Mammary epithelial cell (primary cell): ENCODE data around the gene RUNX1.

ENCODE experiments used
- CTCF ChIP-seq, 2 donors: IDR thresholded peaks in 1 of 2; conservative IDR thresholded peaks in 1 of 2; 2 replicates each; pipeline ENCODE4 v1.5.1; 2011 to 2012; ENCODE audit warnings: inconsistent platforms in 2 of 2, low read length in 2 of 2, mild to moderate bottlenecking in 2 of 2, control low read depth in 1 of 2, low read depth in 1 of 2; ENCODE audit not compliant: insufficient read depth in 1 of 2; ENCODE audit errors: extremely low read depth in 1 of 2
- EZH2 ChIP-seq: IDR thresholded peaks from 2 replicates; pipeline ENCODE4 v1.6.1; 2012; ENCODE audit warnings: low read length, inconsistent platforms, borderline replicate concordance

- TF ChIP-seq CTCF (conservative IDR thresholded peaks at IDR 0.05 in 1 of 2, IDR thresholded peaks at IDR 0.05 in 1 of 2; ENCODE audit: extremely low read depth in 1 of 2, insufficient read depth in 1 of 2, low read depth in 1 of 2, low read length in 2 of 2), result no peak
- no peak for TF ChIP-seq EZH2
These were observed 282.2 kb downstream of the RUNX1 start for GRCh38 chr21:34766862-34767261.
